Neural progenitor cell (in vitro differentiated cells): Measurements from ENCODE around the gene INSRR. TPM values are rescaled to one million over a fixed set of nuclear protein-coding genes. Genes with fewer than 3 reads are reported as not detected.

Source experiments
- DNase-seq: peaks from one replicate; pipeline ENCODE4 v3.0.0-alpha.2; 2016; ENCODE audit warnings: low spot score
- H2AFZ ChIP-seq: fragments of 200-600 bp; sonication (generic); replicated peaks from 2 replicates; pipeline ENCODE4 v1.6.1; 2016; ENCODE audit warnings: antibody characterized with exemption
- H3F3A ChIP-seq: fragments of 200-600 bp; sonication (generic); 2 replicates; pipeline ENCODE4 v1.6.1; 2016; ENCODE audit warnings: antibody characterized with exemption, low read depth
- H3K27ac ChIP-seq: fragments of 200-600 bp; sonication (generic); 2 replicates; pipeline ENCODE4 v1.5.1; 2016; ENCODE audit warnings: mild to moderate bottlenecking
- H3K27me3 ChIP-seq: fragments of 200-600 bp; sonication (generic); 2 replicates; pipeline ENCODE4 v1.6.1; 2016; ENCODE audit warnings: mild to moderate bottlenecking, moderate library complexity
- H3K36me3 ChIP-seq: fragments of 200-600 bp; sonication (generic); 2 replicates; pipeline ENCODE4 v1.5.1; 2016
- H3K4me1 ChIP-seq: fragments of 200-600 bp; sonication (generic); 2 replicates; pipeline ENCODE4 v1.6.1; 2016; ENCODE audit warnings: mixed run types
- H3K4me2 ChIP-seq: fragments of 200-600 bp; sonication (generic); 2 replicates; pipeline ENCODE4 v1.6.1; 2016
- H3K4me3 ChIP-seq: fragments of 200-600 bp; sonication (generic); 2 replicates; pipeline ENCODE4 v1.5.1; 2016
- H3K79me2 ChIP-seq: fragments of 200-600 bp; sonication (generic); 2 replicates; pipeline ENCODE4 v1.6.1; 2016; ENCODE audit warnings: low read depth
- H3K9ac ChIP-seq: fragments of 200-600 bp; sonication (generic); 2 replicates; pipeline ENCODE4 v1.6.1; 2016
- H3K9me3 ChIP-seq: fragments of 200-600 bp; sonication (generic); 2 replicates; pipeline ENCODE4 v1.5.1; 2016; ENCODE audit warnings: low read depth
- H4K20me1 ChIP-seq: fragments of 200-600 bp; sonication (generic); 2 replicates; pipeline ENCODE4 v1.6.1; 2016; ENCODE audit warnings: low read depth
- H3K27ac Mint-ChIP-seq: 3 replicates; pipeline ENCODE4 v1.8.0; 2021; ENCODE audit warnings: mixed read lengths
- H3K27me3 Mint-ChIP-seq: 2 replicates; pipeline ENCODE4 v1.8.0; 2022; ENCODE audit warnings: low read depth, mild to moderate bottlenecking, inconsistent platforms, moderate library complexity, mixed read lengths; ENCODE audit not compliant: insufficient read depth
- H3K36me3 Mint-ChIP-seq: 3 replicates; pipeline ENCODE4 v1.8.0; 2021; ENCODE audit warnings: mixed read lengths
- H3K4me1 Mint-ChIP-seq: 3 replicates; pipeline ENCODE4 v1.8.0; 2021; ENCODE audit warnings: mixed read lengths
- H3K4me3 Mint-ChIP-seq: 3 replicates; pipeline ENCODE4 v1.8.0; 2021; ENCODE audit warnings: mild to moderate bottlenecking, moderate library complexity, mixed read lengths
- H3K9me3 Mint-ChIP-seq: 3 replicates; pipeline ENCODE4 v1.8.0; 2020; ENCODE audit warnings: mixed read lengths
- CTCF ChIP-seq: fragments of 200-600 bp; sonication (generic); IDR thresholded peaks from 2 replicates; pipeline ENCODE4 v1.5.1; 2017; ENCODE audit warnings: antibody characterized with exemption, mild to moderate bottlenecking
- EZH2 ChIP-seq: fragments of 200-600 bp; sonication (generic); IDR thresholded peaks from 2 replicates; pipeline ENCODE4 v1.6.1; 2017; ENCODE audit warnings: antibody characterized with exemption, mild to moderate bottlenecking, moderate library complexity
- EZH2phosphoT487 ChIP-seq: fragments of 200-600 bp; sonication (generic); IDR thresholded peaks from 2 replicates; pipeline ENCODE4 v1.6.1; 2017; ENCODE audit warnings: antibody characterized with exemption
- total RNA-seq: library from RNA; depleted of rRNA; stranded (reverse); fragments of >200 nt; gene quantifications from 2 replicates; pipeline ENCODE4 v1.2.3, GENCODE V29; 2015; ENCODE audit warnings: low replicate concordance

INSRR gene
- total RNA-seq, 1 donor from 2014 or later = not detected

- no peaks in the 10 kb centered on the region for H3F3A ChIP-seq
- Mint-ChIP-seq H3K27ac (no peak overlapping the region), H3K9me3 (peaks cover 8% of the 10 kb centered on the region), H3K36me3 (peaks cover 2% of the 10 kb centered on the region), H3K27me3 (peaks cover 78% of the 10 kb centered on the region), H3K4me1 (peaks cover 32% of the 10 kb centered on the region), H3K4me3 (peak overlapping the region; percentile 53)
- H3K79me2 ChIP-seq = no peaks in the 10 kb centered on the region
- no peaks in the 10 kb centered on the region for H3K9me3 ChIP-seq
- peaks cover 20% of the 10 kb centered on the region for H3K4me1 ChIP-seq
- peak; percentile 61 for DNase-seq
- TF ChIP-seq CTCF = peak; percentile 9
- peak; percentile 82 for TF ChIP-seq EZH2phosphoT487
- peak; percentile 79 for TF ChIP-seq EZH2
- no peak overlapping the region for H3K27ac ChIP-seq
- no peaks in the 10 kb centered on the region for H3K36me3 ChIP-seq
- peaks cover 96% of the 10 kb centered on the region for H3K27me3 ChIP-seq
- H3K4me2 ChIP-seq = peak overlapping the region; percentile 74
- no peak overlapping the region for H3K9ac ChIP-seq
- H4K20me1 ChIP-seq = peaks cover 8% of the 10 kb centered on the region
- peak overlapping the region; percentile 24 for H3K4me3 ChIP-seq
- no peak overlapping the region for H2AFZ ChIP-seq
Observed at GRCh38 chr1:156845055-156845952, 13.6 kb downstream of the INSRR start.

- Mint-ChIP-seq H3K27ac (no peak overlapping the region), H3K36me3 (peaks cover 2% of the 10 kb centered on the region), H3K4me3 (peak overlapping the region; percentile 53), H3K27me3 (peaks cover 71% of the 10 kb centered on the region), H3K4me1 (peaks cover 37% of the 10 kb centered on the region), H3K9me3 (peaks cover 8% of the 10 kb centered on the region)
- no peak overlapping the region for H2AFZ ChIP-seq
- no peak for DNase-seq
- H3K79me2 ChIP-seq = no peaks in the 10 kb centered on the region
- H3K36me3 ChIP-seq = no peaks in the 10 kb centered on the region
- peaks cover 26% of the 10 kb centered on the region for H3K4me1 ChIP-seq
- peaks cover 90% of the 10 kb centered on the region for H3K27me3 ChIP-seq
- no peaks in the 10 kb centered on the region for H3K9me3 ChIP-seq
- H3F3A ChIP-seq = peaks cover 2% of the 10 kb centered on the region
- H3K27ac ChIP-seq = no peak overlapping the region
- peaks cover 8% of the 10 kb centered on the region for H4K20me1 ChIP-seq
- no peak for TF ChIP-seq CTCF
- no peak for TF ChIP-seq EZH2
- TF ChIP-seq EZH2phosphoT487 = no peak
- H3K9ac ChIP-seq = no peak overlapping the region
- H3K4me3 ChIP-seq = peak overlapping the region; percentile 24
- peak overlapping the region; percentile 74 for H3K4me2 ChIP-seq
Observed at GRCh38 chr1:156844638-156845037, 14.3 kb downstream of the INSRR start.

- H3K9me3 ChIP-seq = no peaks in the 10 kb centered on the region
- no peak overlapping the region for H2AFZ ChIP-seq
- no peaks in the 10 kb centered on the region for H3K79me2 ChIP-seq
- Mint-ChIP-seq H3K9me3 (peaks cover 8% of the 10 kb centered on the region), H3K27me3 (peaks cover 68% of the 10 kb centered on the region), H3K27ac (no peak overlapping the region), H3K4me3 (no peak overlapping the region), H3K36me3 (peaks cover 2% of the 10 kb centered on the region), H3K4me1 (peaks cover 41% of the 10 kb centered on the region)
- peaks cover 5% of the 10 kb centered on the region for H3F3A ChIP-seq
- H3K36me3 ChIP-seq = no peaks in the 10 kb centered on the region
- no peak overlapping the region for H3K27ac ChIP-seq
- peaks cover 84% of the 10 kb centered on the region for H3K27me3 ChIP-seq
- H3K9ac ChIP-seq = no peak overlapping the region
- TF ChIP-seq CTCF = no peak
- no peak for TF ChIP-seq EZH2phosphoT487
- TF ChIP-seq EZH2 = no peak
- H4K20me1 ChIP-seq = peaks cover 12% of the 10 kb centered on the region
- no peak overlapping the region for H3K4me2 ChIP-seq
- peaks cover 32% of the 10 kb centered on the region for H3K4me1 ChIP-seq
- no peak overlapping the region for H3K4me3 ChIP-seq
- no peak for DNase-seq
Observed at GRCh38 chr1:156844102-156844501, 14.8 kb downstream of the INSRR start.
